Left lung (tissue), 10 donors: ENCODE results near the gene RBMS3. TPM values are rescaled to one million over a fixed set of nuclear protein-coding genes. Genes with fewer than 3 reads are reported as not detected.

Experiments
- ATAC-seq: fragments of 200-7000 bp; cut with Tn5 transposase; one replicate; pipeline ENCODE4 v1.9.1; 2020; ENCODE audit warnings: moderate library complexity
- DNase-seq, 4 donors: peaks; one replicate each; pipeline ENCODE4 v3.0.0-alpha.2; 2013 to 2020
- H3K27ac ChIP-seq, 2 donors: fragments of 200-600 bp; sonication (generic) in 1 of 2; one replicate each; pipeline versions ENCODE4 v1.5.0 to v1.8.0; 2020 to 2021
- H3K27me3 ChIP-seq, 2 donors: fragments of 200-600 bp; sonication (generic) in 1 of 2; one replicate each; pipeline versions ENCODE4 v1.5.0 to v1.8.0; 2020 to 2021
- H3K36me3 ChIP-seq, 2 donors: fragments of 200-600 bp; sonication (generic) in 1 of 2; one replicate each; pipeline versions ENCODE4 v1.5.0 to v1.8.0; 2020 to 2021
- H3K4me1 ChIP-seq, 2 donors: fragments of 200-600 bp; one replicate each; pipeline ENCODE4 v1.8.0; 2021
- H3K4me3 ChIP-seq, 2 donors: fragments of 200-600 bp; sonication (generic) in 1 of 2; one replicate each; pipeline versions ENCODE4 v1.5.0 to v1.8.0; 2020 to 2021; ENCODE audit warnings: mild to moderate bottlenecking in 1 of 2
- H3K9me3 ChIP-seq, 2 donors: fragments of 200-600 bp; sonication (generic) in 1 of 2; one replicate each; pipeline versions ENCODE4 v1.5.0 to v1.8.0; 2020 to 2021
- CTCF ChIP-seq, 2 donors: fragments of 200-600 bp; sonication (generic) in 1 of 2; IDR thresholded peaks; one replicate each; pipeline versions ENCODE4 v1.5.0 to v1.8.0; 2021; ENCODE audit warnings: antibody characterized with exemption in 2 of 2
- intact Hi-C, 2 donors: fragments of 100-400 bp; cut with DNase I; formaldehyde crosslinking; loops; one replicate each; pipeline versions ENCODE4 v1.11.2 to v1.14.2; 2022
- polyA plus RNA-seq, 6 donors: library from polyadenylated mRNA; unstranded; fragments of 120-200 nt; gene quantifications; one replicate each; pipeline ENCODE4 v1.2.1, GENCODE V29; 2013; ENCODE audit not compliant: insufficient read length in 6 of 6
- total RNA-seq, 2 donors: library from RNA; stranded (reverse); fragmentation: NEBNext Ultra II Directional; extraction: Animal tissue kit (Norgen Biotek cat#: 25700); gene quantifications; one replicate each; pipeline ENCODE4 v1.2.1, GENCODE V29; 2021
- donor health status: DM: no; HTN: yes; CAD: no.
- donor health status: DM: no; HTN: no; CAD: no.

RBMS3 gene
- total and polyA plus RNA-seq, 8 donors: 27.1 to 51.6 (median 37.6) TPM

- intact Hi-C loops: no loop called here
- H3K4me3 ChIP-seq: no peak overlapping the region
- H3K4me1 ChIP-seq: no peaks in the 10 kb centered on the region
- no peaks in the 10 kb centered on the region for H3K27me3 ChIP-seq
- no peak overlapping the region for H3K27ac ChIP-seq
- DNase-seq (no peak), ATAC-seq (no peak)
- H3K36me3 ChIP-seq: no peaks in the 10 kb centered on the region
- H3K9me3 ChIP-seq: no peaks in the 10 kb centered on the region
- TF ChIP-seq CTCF (IDR thresholded peaks at IDR 0.05): no peak
These were observed 11.1 kb downstream of the RBMS3 start for GRCh38 chr3:29291982-29292363.

- no peaks in the 10 kb centered on the region for H3K4me1 ChIP-seq
- no peaks in the 10 kb centered on the region for H3K27me3 ChIP-seq
- no peak for ATAC-seq
- no peak for DNase-seq
- H3K9me3 ChIP-seq: no peaks in the 10 kb centered on the region
- no peak overlapping the region for H3K4me3 ChIP-seq
- intact Hi-C loops: no loop called here
- H3K27ac ChIP-seq: no peak overlapping the region
- H3K36me3 ChIP-seq: no peaks in the 10 kb centered on the region
- TF ChIP-seq CTCF (IDR thresholded peaks at IDR 0.05): no peak
These were observed 12.6 kb downstream of the RBMS3 start for GRCh38 chr3:29293421-29293820.

GRCh38 chr3:29297998-29298397, 17.1 kb downstream of the RBMS3 start:
- no peaks in the 10 kb centered on the region for H3K27me3 ChIP-seq
- no peaks in the 10 kb centered on the region for H3K9me3 ChIP-seq
- H3K4me1 ChIP-seq: no peaks in the 10 kb centered on the region
- H3K36me3 ChIP-seq: no peaks in the 10 kb centered on the region
- H3K4me3 ChIP-seq: no peak overlapping the region
- no peak overlapping the region for H3K27ac ChIP-seq
- no peak for TF ChIP-seq CTCF (IDR thresholded peaks at IDR 0.05)
- DNase-seq: no peak
- ATAC-seq: no peak
- intact Hi-C loops: no loop called here

DNA sequence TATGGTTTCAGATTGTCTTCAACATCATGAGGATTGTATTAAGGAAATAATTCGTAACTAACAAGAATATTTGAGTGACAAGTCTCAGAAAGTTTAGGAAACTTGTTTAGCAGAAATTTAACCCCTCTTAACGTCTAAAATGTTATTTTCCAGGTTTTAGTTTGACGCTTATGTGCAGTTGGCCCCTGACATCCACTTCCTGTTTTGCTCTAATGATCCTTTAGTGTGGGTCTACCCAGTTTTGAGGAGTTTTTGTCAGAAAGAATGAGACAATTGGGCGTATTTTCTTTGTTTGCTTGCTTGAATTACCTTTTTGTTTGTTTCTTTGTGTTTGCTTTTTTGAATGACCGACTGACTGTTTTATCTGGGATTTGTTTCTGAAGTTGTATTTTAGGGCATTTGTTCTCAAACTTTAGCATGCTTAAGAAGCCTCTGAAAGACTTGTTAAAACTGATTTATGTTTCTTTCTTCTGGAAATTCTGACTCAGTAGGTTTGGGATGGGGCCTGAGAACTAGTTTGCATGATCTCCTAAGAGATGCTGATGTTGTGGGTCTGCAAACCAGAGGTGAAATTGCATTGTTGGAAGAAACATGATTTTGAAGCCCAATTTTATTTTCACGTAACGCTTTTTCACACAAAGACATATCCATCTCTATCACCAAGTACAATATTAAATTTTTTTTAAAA, 20.6 kb downstream of the RBMS3 start:
- Histone ChIP-seq H3K9me3 (no peaks in the 10 kb centered on the region), H3K36me3 (no peaks in the 10 kb centered on the region), H3K4me1 (no peaks in the 10 kb centered on the region), H3K27me3 (no peaks in the 10 kb centered on the region), H3K4me3 (no peak overlapping the region), H3K27ac (no peak overlapping the region)
- no peak for DNase-seq
- TF ChIP-seq CTCF (IDR thresholded peaks at IDR 0.05): no peak
- no peak for ATAC-seq
- intact Hi-C loops: no loop called here

- no peak overlapping the region for H3K4me3 ChIP-seq
- no peaks in the 10 kb centered on the region for H3K9me3 ChIP-seq
- DNase-seq (no peak), ATAC-seq (no peak)
- intact Hi-C loops: no loop called here
- TF ChIP-seq CTCF (IDR thresholded peaks at IDR 0.05): no peak
- H3K27ac ChIP-seq: no peak overlapping the region
- no peaks in the 10 kb centered on the region for H3K4me1 ChIP-seq
- H3K27me3 ChIP-seq: no peaks in the 10 kb centered on the region
- no peaks in the 10 kb centered on the region for H3K36me3 ChIP-seq
These were observed 21.7 kb downstream of the RBMS3 start for GRCh38 chr3:29302619-29303018.
